Central memory CD8-positive, alpha-beta T cell (primary cell): ENCODE measurements around the gene CDC25A.

ENCODE experiments used
- ATAC-seq: fragments of 150-1000 bp; cut with Tn5 transposase; replicated peaks from 2 replicates; pipeline ENCODE4 v1.10.0; 2022; ENCODE audit warnings: mild to moderate bottlenecking, moderate FRiP score, moderate number of reproducible peaks; ENCODE audit not compliant: poor library complexity, severe bottlenecking; ENCODE audit errors: extremely low read depth
- DNase-seq, 2 donors: peaks; one replicate each; pipeline ENCODE4 v3.0.0; 2021; ENCODE audit warnings: low spot score in 2 of 2
- H3K27ac Mint-ChIP-seq: one replicate; pipeline ENCODE4 v1.8.0; 2022; ENCODE audit warnings: low read depth, mild to moderate bottlenecking, moderate library complexity, mixed read lengths
- H3K27me3 Mint-ChIP-seq: one replicate; pipeline ENCODE4 v1.8.0; 2022; ENCODE audit warnings: mixed read lengths
- H3K36me3 Mint-ChIP-seq: one replicate; pipeline ENCODE4 v1.8.0; 2022; ENCODE audit warnings: mild to moderate bottlenecking, moderate library complexity, mixed read lengths; ENCODE audit not compliant: insufficient read depth
- H3K4me1 Mint-ChIP-seq: one replicate; pipeline ENCODE4 v1.8.0; 2022; ENCODE audit warnings: mixed read lengths
- H3K4me3 Mint-ChIP-seq: one replicate; pipeline ENCODE4 v1.8.0; 2022; ENCODE audit warnings: mild to moderate bottlenecking, moderate library complexity, mixed read lengths
- H3K9me3 Mint-ChIP-seq: one replicate; pipeline ENCODE4 v1.8.0; 2022; ENCODE audit warnings: mixed read lengths

Gene CDC25A

DNA sequence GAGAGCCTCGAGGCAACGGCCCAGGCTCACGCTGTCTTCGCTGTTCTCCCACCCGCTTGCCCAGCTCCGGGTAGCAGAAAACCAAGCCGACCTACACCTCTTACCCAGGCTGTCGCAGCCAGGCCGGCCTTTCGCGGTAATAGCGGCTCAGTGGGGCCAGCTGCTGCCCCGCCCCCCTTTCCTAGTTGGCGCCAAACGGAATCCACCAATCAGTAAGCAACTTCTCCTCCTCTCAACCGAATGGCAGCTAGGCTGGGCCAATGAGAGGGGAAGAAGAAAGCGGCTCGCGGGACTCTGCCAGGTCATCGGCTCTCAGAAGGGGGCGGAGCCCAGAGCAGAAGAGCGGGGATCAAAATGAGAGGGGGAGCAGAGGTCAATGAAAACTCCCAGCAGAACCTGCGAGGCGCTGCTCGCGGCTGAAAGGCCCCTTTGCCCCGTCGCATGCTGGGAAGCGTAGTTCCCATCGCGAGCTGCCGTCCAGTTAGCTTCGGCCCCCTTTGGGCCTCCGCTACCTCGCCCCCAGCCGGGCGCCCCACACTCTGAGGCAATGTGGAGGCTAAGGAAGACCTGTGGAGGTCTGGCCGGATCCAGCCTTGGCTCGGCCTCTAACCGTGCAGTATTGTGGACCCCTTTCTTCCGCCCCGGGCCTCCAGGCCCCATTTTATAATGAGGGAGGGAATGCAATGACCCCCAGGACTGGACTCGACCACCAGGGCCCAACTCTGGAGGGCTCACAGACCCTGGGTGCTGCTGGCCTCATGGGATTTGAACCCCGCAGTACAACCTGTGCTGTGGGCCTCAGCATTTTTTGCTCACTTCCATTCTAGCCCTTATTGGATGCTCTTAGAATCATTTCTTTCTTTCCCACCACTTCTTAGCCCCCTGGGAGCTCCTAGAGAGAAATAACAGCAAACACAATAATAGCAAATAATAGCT, at the start of gene CDC25A:
Gene CDC25A, minus strand, starts transcription at position 152 of the 936 bp plus-strand sequence. CDS start 470 bp downstream, outside the sequence.
- no peaks in the 10 kb centered on the region for H3K9me3 Mint-ChIP-seq
- H3K4me3 Mint-ChIP-seq: peak within 1 kb of the TSS; percentile 95
- ATAC-seq (peak; percentile 99), DNase-seq (peak; percentile 79 to 91)
- peaks cover 16% of the 10 kb centered on the region for H3K27me3 Mint-ChIP-seq
- peaks cover 14% of the 10 kb centered on the region for H3K4me1 Mint-ChIP-seq
- peak within 1 kb of the TSS; percentile 84 for H3K27ac Mint-ChIP-seq
- peaks cover 2% of the 10 kb centered on the region for H3K36me3 Mint-ChIP-seq

- Mint-ChIP-seq H3K27ac (no peak overlapping the region), H3K27me3 (no peaks in the 10 kb centered on the region), H3K36me3 (peaks cover 6% of the 10 kb centered on the region), H3K9me3 (no peaks in the 10 kb centered on the region), H3K4me1 (peaks cover 12% of the 10 kb centered on the region), H3K4me3 (no peak overlapping the region)
- no peak for DNase-seq
- no peak for ATAC-seq
Measured at GRCh38 chr3:48236531-48236930, 48.3 kb upstream of the CDC25A start.

DNA sequence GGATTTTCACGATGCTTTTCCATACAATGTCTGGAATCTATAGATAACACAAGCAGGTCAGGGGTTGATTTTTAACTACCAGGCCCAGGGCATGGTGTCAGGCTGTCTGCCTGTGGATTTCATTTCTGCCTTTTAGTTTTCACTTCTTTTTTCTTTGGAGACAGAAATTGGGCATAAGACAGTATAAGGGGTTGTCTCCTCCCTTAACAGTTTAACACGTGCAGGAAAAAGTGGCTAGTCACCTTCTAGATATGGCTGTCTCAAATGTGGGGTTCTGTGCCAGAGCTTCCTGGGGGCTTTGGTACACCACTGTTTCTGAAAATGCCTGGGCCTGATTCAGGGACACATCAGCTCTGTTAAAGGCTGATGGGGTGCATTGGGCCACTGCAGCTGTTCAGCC, 45.3 kb upstream of the CDC25A start:
- Mint-ChIP-seq H3K9me3 (no peaks in the 10 kb centered on the region), H3K4me1 (peaks cover 7% of the 10 kb centered on the region), H3K27ac (no peak overlapping the region), H3K36me3 (peaks cover 3% of the 10 kb centered on the region), H3K27me3 (no peaks in the 10 kb centered on the region), H3K4me3 (no peak overlapping the region)
- DNase-seq (no peak), ATAC-seq (no peak)

GRCh38 chr3:48232734-48233133, 44.5 kb upstream of the CDC25A start:
- Mint-ChIP-seq H3K27ac (no peak overlapping the region), H3K36me3 (peaks cover 3% of the 10 kb centered on the region), H3K27me3 (no peaks in the 10 kb centered on the region), H3K4me3 (no peak overlapping the region), H3K9me3 (no peaks in the 10 kb centered on the region), H3K4me1 (peaks cover 7% of the 10 kb centered on the region)
- DNase-seq (peak; percentile 43 to 50), ATAC-seq (peak; percentile 92)

DNA sequence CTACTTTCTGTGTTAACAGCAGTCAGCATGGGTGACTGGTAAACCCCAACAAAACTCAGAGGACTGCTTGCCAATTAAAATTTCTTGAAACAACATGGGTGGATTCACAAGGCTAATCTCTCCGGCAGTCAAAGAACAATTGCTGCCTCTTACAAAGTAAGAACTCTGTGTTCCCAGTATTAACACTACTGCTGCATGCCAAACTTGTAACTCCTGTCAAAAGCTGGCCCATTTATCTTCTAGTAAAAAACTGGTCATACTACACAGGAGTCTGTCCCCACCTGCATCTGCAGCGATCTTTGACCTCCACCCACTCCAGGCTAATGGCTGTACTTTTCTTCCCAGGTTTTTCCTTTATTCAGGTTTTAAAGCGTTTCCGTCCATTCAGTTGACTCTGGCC, 44.0 kb upstream of the CDC25A start:
- Mint-ChIP-seq H3K36me3 (peaks cover 3% of the 10 kb centered on the region), H3K27me3 (peaks cover 3% of the 10 kb centered on the region), H3K4me3 (no peak overlapping the region), H3K4me1 (peaks cover 9% of the 10 kb centered on the region), H3K27ac (no peak overlapping the region), H3K9me3 (no peaks in the 10 kb centered on the region)
- ATAC-seq (no peak), DNase-seq (no peak)

- no peak for DNase-seq
- Mint-ChIP-seq H3K27me3 (peaks cover 10% of the 10 kb centered on the region), H3K9me3 (no peaks in the 10 kb centered on the region), H3K4me1 (peaks cover 6% of the 10 kb centered on the region), H3K36me3 (no peaks in the 10 kb centered on the region), H3K27ac (no peak overlapping the region), H3K4me3 (no peak overlapping the region)
- peak; percentile 36 for ATAC-seq
Measured at GRCh38 chr3:48226939-48227338, 38.7 kb upstream of the CDC25A start.

DNA sequence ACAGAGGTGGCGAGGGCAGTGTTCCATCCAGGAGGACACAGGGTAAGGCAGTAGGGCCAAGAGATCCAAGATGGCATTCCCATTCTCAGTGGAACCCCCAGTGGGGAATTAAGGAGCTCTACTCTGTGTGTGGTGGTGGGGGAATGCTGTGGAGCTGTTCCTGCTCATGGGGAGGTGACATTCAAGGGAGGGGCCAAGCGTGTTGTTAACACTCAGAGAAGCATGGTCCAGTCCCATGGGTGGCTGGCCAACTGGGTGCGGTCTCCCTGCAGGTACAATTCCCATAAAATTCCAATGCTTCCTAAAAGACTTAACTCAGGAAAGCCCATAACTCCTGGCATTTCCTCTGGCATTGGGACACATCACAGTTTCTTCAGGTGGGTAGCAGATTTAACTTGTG, 37.4 kb upstream of the CDC25A start:
- H3K36me3 Mint-ChIP-seq: no peaks in the 10 kb centered on the region
- H3K27ac Mint-ChIP-seq: no peak overlapping the region
- H3K4me3 Mint-ChIP-seq: no peak overlapping the region
- H3K9me3 Mint-ChIP-seq: no peaks in the 10 kb centered on the region
- no peak for ATAC-seq
- H3K27me3 Mint-ChIP-seq: peaks cover 10% of the 10 kb centered on the region
- peaks cover 6% of the 10 kb centered on the region for H3K4me1 Mint-ChIP-seq
- no peak for DNase-seq

DNA sequence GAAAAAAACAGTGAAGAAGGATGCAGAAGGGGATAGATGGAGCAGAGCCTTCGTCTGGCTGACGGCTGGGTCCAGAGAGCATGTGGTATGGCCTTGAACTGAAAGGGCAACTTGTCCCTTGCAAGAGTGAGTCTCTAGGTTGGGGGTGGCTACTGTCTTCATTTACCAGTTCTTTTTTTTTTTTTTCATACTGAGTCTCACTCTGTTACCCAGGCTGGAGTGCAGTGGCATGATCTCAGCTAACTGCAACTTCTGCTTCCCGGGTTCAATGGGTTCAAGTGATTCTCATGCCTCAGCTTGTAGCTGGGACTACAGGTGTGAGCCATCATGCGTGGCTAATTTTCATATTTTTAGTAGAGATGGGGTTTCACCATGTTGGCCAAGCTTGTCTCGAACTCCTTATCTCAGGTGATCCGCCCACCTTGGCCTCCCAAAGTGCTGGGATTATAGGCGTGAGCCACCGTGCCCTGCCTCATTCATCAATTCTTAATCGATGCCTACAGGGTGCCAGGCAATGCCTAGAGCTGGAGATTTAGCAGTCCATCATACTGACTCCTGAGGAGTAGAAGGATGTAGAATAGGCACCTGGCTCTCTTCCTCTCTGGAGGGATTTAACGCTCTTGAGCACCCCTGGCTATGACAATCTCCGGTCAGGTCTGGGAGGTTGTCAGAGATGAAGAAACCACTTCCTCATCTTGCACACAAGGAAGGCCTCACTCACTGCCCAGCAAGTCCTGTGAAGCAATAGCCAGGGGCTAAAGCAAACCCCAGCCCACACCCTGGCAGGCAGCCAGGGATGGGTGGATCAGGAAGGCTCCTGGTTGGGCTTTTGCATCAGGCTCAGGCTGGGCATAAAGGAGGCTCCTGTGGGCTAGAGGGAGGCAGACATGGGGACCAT, 34.6 kb upstream of the CDC25A start, which contains the start of gene CAMP:
Gene CAMP, plus strand, starts transcription at position 880 of the 898 bp plus-strand sequence. Its CDS starts 17 bp downstream, at position 897.
- ATAC-seq (no peak), DNase-seq (no peak)
- no peak within 1 kb of the TSS for H3K4me3 Mint-ChIP-seq
- H3K27me3 Mint-ChIP-seq: peaks cover 10% of the 10 kb centered on the region
- peaks cover 6% of the 10 kb centered on the region for H3K4me1 Mint-ChIP-seq
- no peaks in the 10 kb centered on the region for H3K36me3 Mint-ChIP-seq
- H3K9me3 Mint-ChIP-seq: no peaks in the 10 kb centered on the region
- H3K27ac Mint-ChIP-seq: no peak within 1 kb of the TSS

- no peaks in the 10 kb centered on the region for H3K9me3 Mint-ChIP-seq
- no peaks in the 10 kb centered on the region for H3K36me3 Mint-ChIP-seq
- no peaks in the 10 kb centered on the region for H3K27me3 Mint-ChIP-seq
- DNase-seq (no peak), ATAC-seq (no peak)
- no peaks in the 10 kb centered on the region for H3K4me1 Mint-ChIP-seq
- H3K4me3 Mint-ChIP-seq: no peak overlapping the region
- H3K27ac Mint-ChIP-seq: no peak overlapping the region
Measured at GRCh38 chr3:48220746-48221145, 32.5 kb upstream of the CDC25A start.

DNA sequence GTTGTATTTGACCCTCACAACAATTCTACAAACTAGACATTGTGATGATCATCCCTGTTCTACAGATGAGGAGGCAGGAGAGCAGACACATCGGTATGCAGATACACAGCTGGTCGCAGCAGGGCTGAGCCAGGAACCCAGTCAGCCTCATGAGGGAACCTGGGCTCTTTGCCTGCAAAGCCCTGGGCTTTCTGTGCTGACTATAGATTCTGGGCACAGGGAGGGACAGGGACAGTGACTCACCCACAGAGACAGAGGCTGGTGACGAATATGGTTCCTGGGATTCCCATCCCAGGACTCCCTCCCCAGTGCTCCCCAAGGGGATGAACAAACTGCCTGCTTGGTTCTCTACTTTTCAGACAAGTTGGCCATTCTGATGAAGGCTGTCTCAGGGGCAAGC, 31.3 kb upstream of the CDC25A start:
- DNase-seq (no peak), ATAC-seq (no peak)
- Mint-ChIP-seq H3K9me3 (no peaks in the 10 kb centered on the region), H3K27me3 (no peaks in the 10 kb centered on the region), H3K4me1 (no peaks in the 10 kb centered on the region), H3K36me3 (no peaks in the 10 kb centered on the region), H3K4me3 (no peak overlapping the region), H3K27ac (no peak overlapping the region)

DNA sequence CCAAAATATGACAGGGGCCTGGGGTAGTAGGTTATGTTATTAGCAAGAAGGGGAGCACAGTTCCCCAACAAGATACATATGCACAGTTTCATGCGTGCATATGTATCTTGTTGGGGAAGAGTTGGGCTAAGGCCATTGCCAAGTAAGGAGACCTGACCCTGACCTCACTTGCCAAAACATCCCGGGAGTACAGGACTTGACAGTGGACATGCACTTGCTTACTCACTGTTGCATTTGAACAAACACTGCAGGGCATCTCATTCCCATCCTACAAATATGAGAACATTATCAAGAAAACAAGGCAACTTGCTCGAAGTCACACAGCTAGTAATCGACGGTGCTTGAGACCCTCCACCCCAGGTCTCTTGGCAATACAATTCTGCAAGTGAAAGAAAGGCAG, 30.3 kb upstream of the CDC25A start:
- no peak overlapping the region for H3K4me3 Mint-ChIP-seq
- no peaks in the 10 kb centered on the region for H3K27me3 Mint-ChIP-seq
- ATAC-seq (no peak), DNase-seq (no peak)
- H3K4me1 Mint-ChIP-seq: no peaks in the 10 kb centered on the region
- no peaks in the 10 kb centered on the region for H3K9me3 Mint-ChIP-seq
- no peaks in the 10 kb centered on the region for H3K36me3 Mint-ChIP-seq
- H3K27ac Mint-ChIP-seq: no peak overlapping the region

- ATAC-seq (no peak), DNase-seq (no peak)
Measured at GRCh38 chr3:48217449-48217848, 29.2 kb upstream of the CDC25A start.

More at GRCh38 chr3:48217449-48217848, 29.2 kb upstream of the CDC25A start:
- H3K27me3 Mint-ChIP-seq: no peaks in the 10 kb centered on the region
- no peak overlapping the region for H3K27ac Mint-ChIP-seq
- H3K4me1 Mint-ChIP-seq: no peaks in the 10 kb centered on the region
- H3K4me3 Mint-ChIP-seq: no peak overlapping the region
- H3K9me3 Mint-ChIP-seq: no peaks in the 10 kb centered on the region
- no peaks in the 10 kb centered on the region for H3K36me3 Mint-ChIP-seq
